Measurements from ENCODE around the gene NOXA1. TPM values are rescaled to one million over a fixed set of nuclear protein-coding genes. Genes with fewer than 3 reads are reported as not detected.

The NOXA1 gene
- polyA plus RNA-seq, 1 donor from 2014 or later, result 1.7 TPM

DNA sequence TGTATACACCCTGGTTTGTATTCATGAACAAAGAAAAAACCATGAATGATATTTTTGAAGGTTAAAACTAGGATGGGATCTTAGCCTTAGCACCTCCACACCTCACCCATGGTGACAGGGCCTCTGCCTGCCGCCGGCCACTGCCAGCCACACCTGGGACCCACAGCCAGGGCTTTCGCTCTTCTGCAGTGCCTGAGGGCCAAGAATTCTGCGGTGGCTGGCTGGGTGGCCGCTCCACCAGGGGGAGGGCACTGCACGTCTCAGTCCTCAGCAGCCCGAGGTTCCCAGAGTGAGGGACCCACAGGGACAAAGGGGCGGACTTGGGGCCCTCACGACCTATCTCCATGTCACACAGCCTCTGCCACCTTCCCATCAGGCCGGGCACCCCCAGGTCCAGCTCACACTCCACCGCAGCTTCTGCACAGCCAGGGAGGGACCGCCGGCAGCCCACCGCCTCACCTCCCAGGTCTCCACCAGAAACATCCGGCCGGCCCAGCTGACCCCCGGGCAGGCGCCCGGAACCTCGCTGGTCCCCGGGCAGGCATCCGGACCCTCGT, 7.1 kb upstream of the NOXA1 start:
- Histone ChIP-seq H3K9ac (ENCODE audit: low read length) (no peak overlapping the region), H2AFZ (ENCODE audit: low read depth, low read length) (no peak overlapping the region), H3K79me2 (replicated peaks; ENCODE audit: insufficient read depth, low read length) (peaks cover 6% of the 10 kb centered on the region), H3K27ac (ENCODE audit: low read length) (no peak overlapping the region), H3K4me2 (ENCODE audit: low read length) (no peak overlapping the region), H3K9me3 (ENCODE audit: low read length) (no peaks in the 10 kb centered on the region), H3F3A (ENCODE audit: insufficient read depth, low read length, poor library complexity, severe bottlenecking) (no peaks in the 10 kb centered on the region), H3K27me3 (ENCODE audit: insufficient read depth, low read depth, low read length) (no peaks in the 10 kb centered on the region), H3K36me3 (ENCODE audit: insufficient read depth, low read length) (no peaks in the 10 kb centered on the region), H4K20me1 (ENCODE audit: insufficient read depth) (no peaks in the 10 kb centered on the region), H3K4me3 (ENCODE audit: low read length) (no peak overlapping the region), H3K9me2 (ENCODE audit: insufficient read depth, low read length) (no peaks in the 10 kb centered on the region)
- TF ChIP-seq TAF1 (IDR thresholded peaks at IDR 0.05; ENCODE audit: low read depth), result no peak
- no peak for TF ChIP-seq EP300 (conservative IDR thresholded peaks at IDR 0.05; ENCODE audit: poor library complexity, severe bottlenecking)
- no peak for TF ChIP-seq REST (IDR thresholded peaks at IDR 0.05; ENCODE audit: borderline replicate concordance)
- no peak for TF ChIP-seq SMC3 (conservative IDR thresholded peaks at IDR 0.05; ENCODE audit: poor library complexity)
- TF ChIP-seq, protein P1, sequence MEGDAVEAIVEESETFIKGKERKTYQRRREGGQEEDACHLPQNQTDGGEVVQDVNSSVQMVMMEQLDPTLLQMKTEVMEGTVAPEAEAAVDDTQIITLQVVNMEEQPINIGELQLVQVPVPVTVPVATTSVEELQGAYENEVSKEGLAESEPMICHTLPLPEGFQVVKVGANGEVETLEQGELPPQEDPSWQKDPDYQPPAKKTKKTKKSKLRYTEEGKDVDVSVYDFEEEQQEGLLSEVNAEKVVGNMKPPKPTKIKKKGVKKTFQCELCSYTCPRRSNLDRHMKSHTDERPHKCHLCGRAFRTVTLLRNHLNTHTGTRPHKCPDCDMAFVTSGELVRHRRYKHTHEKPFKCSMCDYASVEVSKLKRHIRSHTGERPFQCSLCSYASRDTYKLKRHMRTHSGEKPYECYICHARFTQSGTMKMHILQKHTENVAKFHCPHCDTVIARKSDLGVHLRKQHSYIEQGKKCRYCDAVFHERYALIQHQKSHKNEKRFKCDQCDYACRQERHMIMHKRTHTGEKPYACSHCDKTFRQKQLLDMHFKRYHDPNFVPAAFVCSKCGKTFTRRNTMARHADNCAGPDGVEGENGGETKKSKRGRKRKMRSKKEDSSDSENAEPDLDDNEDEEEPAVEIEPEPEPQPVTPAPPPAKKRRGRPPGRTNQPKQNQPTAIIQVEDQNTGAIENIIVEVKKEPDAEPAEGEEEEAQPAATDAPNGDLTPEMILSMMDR (IDR thresholded peaks at IDR 0.05; ENCODE audit: poor library complexity, severe bottlenecking), result no peak
- no peak for TF ChIP-seq RAD21 (conservative IDR thresholded peaks at IDR 0.05)
- no peak for TF ChIP-seq POLR2AphosphoS5 (IDR thresholded peaks at IDR 0.05)
- TF ChIP-seq EZH2 (IDR thresholded peaks at IDR 0.05; ENCODE audit: borderline replicate concordance, insufficient read depth, low read length, poor library complexity, severe bottlenecking), result no peak
- TF ChIP-seq MXI1 (conservative IDR thresholded peaks at IDR 0.05; ENCODE audit: poor library complexity, severe bottlenecking), result no peak

- no peaks in the 10 kb centered on the region for H3K9me3 ChIP-seq (ENCODE audit: low read length)
- H3K4me3 ChIP-seq (ENCODE audit: low read length), result no peak overlapping the region
- peaks cover 12% of the 10 kb centered on the region for H3K79me2 ChIP-seq (replicated peaks; ENCODE audit: insufficient read depth, low read length)
- H3K27ac ChIP-seq (ENCODE audit: low read length), result no peak overlapping the region
- no peak overlapping the region for H3K4me2 ChIP-seq (ENCODE audit: low read length)
- H4K20me1 ChIP-seq (ENCODE audit: insufficient read depth), result no peaks in the 10 kb centered on the region
- no peaks in the 10 kb centered on the region for H3K27me3 ChIP-seq (ENCODE audit: insufficient read depth, low read depth, low read length)
- no peaks in the 10 kb centered on the region for H3K36me3 ChIP-seq (ENCODE audit: insufficient read depth, low read length)
- H3F3A ChIP-seq (ENCODE audit: insufficient read depth, low read length, poor library complexity, severe bottlenecking), result no peaks in the 10 kb centered on the region
- H2AFZ ChIP-seq (ENCODE audit: low read depth, low read length), result no peak overlapping the region
- TF ChIP-seq MXI1 (conservative IDR thresholded peaks at IDR 0.05; ENCODE audit: poor library complexity, severe bottlenecking), result no peak
- TF ChIP-seq EP300 (conservative IDR thresholded peaks at IDR 0.05; ENCODE audit: poor library complexity, severe bottlenecking), result no peak
- TF ChIP-seq EZH2 (IDR thresholded peaks at IDR 0.05; ENCODE audit: borderline replicate concordance, insufficient read depth, low read length, poor library complexity, severe bottlenecking), result no peak
- no peak for TF ChIP-seq POLR2AphosphoS5 (IDR thresholded peaks at IDR 0.05)
- TF ChIP-seq, protein P1 (IDR thresholded peaks at IDR 0.05; ENCODE audit: poor library complexity, severe bottlenecking), result no peak
- no peak for TF ChIP-seq SMC3 (conservative IDR thresholded peaks at IDR 0.05; ENCODE audit: poor library complexity)
- no peak for TF ChIP-seq RAD21 (conservative IDR thresholded peaks at IDR 0.05)
- TF ChIP-seq TAF1 (IDR thresholded peaks at IDR 0.05; ENCODE audit: low read depth), result no peak
- TF ChIP-seq REST (IDR thresholded peaks at IDR 0.05; ENCODE audit: borderline replicate concordance), result no peak
- H3K9me2 ChIP-seq (ENCODE audit: insufficient read depth, low read length), result no peaks in the 10 kb centered on the region
- no peak overlapping the region for H3K9ac ChIP-seq (ENCODE audit: low read length)
Measured at GRCh38 chr9:137416563-137417151, 6.5 kb upstream of the NOXA1 start.

Data from neural cell (in vitro differentiated cells).